B cell (primary cell): ENCODE data around the gene FRMPD2.

Experiments used
- CTCF ChIP-seq: fragments of 200-600 bp; IDR thresholded peaks from one replicate; pipeline ENCODE4 v1.8.0; 2022; ENCODE audit warnings: antibody characterized with exemption, mild to moderate bottlenecking
- EZH2 ChIP-seq: IDR thresholded peaks from 2 replicates; pipeline ENCODE4 v1.6.1; 2012; ENCODE audit warnings: borderline replicate concordance, low read depth, mild to moderate bottlenecking, moderate library complexity, low read length; ENCODE audit not compliant: insufficient read depth, poor library complexity, severe bottlenecking

- TF ChIP-seq EZH2 (no peak), CTCF (no peak)
Measured at GRCh38 chr10:48247680-48248079, 26.8 kb downstream of the FRMPD2 start.
